Suppressor macrophage treated with lipopolysaccharide for 1 hour (primary cell): ENCODE data around the gene NAP1L1.
A peak's percentile ranks its signal among the peaks of the same experiment; 100 is the strongest.

Source experiments
- DNase-seq, 3 donors: peaks; one replicate each; pipeline ENCODE4 v3.0.0-alpha.2; 2020 to 2022

NAP1L1 gene

DNA sequence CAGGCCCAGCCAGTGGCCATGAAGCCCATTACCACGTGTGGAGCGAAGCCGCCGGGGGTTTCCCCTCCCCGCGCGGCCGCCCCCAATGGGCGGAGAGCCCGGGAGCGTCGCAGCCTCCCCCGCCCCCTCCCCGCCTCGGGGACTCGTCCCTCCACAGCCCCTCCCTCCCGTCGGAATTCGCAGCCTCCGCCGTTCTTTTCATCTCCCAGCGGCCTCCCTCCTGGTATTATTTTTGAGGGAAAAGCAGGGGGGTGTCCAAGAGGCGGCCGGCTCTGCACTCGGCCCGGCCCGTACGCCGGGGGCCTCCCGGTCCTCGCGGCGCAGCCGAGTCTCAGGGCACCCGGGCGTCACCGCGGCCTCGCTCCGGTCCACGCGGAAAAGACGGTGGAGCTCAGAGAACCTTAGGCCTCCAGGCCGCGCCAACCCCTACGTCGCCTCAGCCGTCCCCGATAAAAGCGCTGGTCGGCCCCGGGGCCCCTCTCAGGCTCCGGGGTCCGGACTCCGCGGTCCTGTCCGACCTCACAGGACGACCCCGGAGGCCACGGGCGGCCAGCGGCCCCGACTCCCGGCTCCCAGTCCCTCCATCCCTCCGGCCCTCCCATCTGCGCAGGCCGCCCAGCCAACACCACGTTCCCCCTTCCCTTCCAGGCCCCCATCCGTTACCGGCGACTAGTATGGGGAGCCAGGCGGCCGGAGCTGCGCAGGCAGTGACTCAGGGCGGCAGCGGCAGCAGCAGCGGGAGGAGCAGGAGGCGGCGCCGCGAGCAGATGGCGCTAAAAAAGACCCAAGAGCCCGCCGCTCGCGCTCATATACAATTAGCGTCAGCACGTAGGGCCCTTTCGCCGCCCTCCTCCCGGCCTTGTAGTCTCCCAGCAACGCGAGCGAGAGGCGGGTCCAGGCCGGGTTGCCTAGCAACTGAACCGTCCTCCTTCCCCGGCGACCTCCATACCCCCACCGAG is at the start of gene NAP1L1:
Gene NAP1L1 (minus strand): TSS at position 782 of the 959 bp plus-strand sequence. CDS start 10,466 bp downstream, outside the sequence.
- peak; percentile 97 to 98 (median 98) for DNase-seq

GRCh38 chr12:76127588-76127987 is 43.1 kb upstream of the NAP1L1 start:
- DNase-seq = no peak

GRCh38 chr12:76124456-76124855 is 40.0 kb upstream of the NAP1L1 start:
- no peak for DNase-seq

DNA sequence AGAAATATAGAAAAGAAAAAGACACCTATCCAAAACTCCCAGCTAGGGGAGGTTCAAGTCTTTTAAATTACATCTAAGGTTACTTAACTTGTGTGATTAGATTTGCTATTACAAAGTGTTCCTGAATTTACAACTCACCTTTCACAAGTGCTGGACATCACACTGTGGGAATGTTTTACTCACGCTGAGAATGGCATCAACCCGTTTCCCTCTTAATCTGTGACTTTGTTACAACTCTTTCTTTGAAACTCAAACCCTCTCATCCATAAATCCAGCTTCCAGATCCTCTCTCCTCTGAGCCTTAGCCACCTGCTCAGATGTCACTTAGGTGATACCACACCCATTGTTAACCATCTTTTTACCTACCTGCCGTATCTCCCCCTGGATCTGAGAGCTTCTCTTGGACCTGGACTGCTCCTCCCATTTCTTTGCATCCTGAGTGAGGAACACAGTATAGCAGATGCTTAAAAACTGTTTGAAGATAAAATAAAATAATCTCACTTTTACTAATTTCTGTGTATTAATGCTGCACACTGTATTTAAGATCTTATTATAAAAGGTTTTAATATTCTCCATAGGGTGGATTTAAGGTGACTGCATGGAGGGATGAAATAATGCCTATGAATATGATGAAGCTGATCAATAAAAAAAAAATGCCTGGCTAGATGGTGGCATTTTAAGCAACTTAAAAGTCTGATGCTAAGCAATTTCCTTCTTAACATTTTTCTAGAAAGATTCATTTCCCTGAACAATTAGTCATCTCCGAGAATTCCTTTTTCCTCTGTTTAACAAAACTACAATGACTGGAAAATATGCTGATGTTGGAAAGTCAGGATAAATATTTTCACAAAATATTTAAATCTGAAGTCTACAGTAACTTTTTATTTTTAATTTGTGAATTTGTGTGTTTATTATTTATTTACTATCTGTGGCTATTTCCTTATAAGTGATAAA is 39.1 kb upstream of the NAP1L1 start:
- no peak for DNase-seq

GRCh38 chr12:76119887-76120286 is 35.4 kb upstream of the NAP1L1 start:
- DNase-seq = no peak

DNA sequence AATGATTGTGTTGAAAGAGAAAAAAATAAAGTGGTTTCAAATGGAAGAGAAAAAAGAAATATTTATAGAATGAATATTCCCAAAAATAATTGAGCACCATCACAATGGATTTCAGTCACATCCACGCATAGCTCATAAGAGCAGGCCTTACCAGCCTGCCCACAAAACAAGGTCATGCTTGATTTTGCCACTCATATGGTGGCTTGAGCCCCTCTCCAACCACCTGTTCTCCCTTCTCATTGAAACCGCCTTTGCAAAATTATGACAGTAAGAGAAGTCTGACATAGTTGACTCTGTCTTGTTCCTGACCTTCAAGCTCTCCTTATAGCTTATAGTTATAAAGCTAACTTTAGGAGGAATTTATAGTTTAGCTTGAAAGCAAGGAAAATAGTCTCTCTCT is 33.3 kb upstream of the NAP1L1 start:
- no peak for DNase-seq

- DNase-seq = no peak
These were observed 32.7 kb upstream of the NAP1L1 start for GRCh38 chr12:76117067-76117691.

GRCh38 chr12:76113800-76114757 is 29.6 kb upstream of the NAP1L1 start:
- no peak for DNase-seq

GRCh38 chr12:76111209-76111749 is 26.8 kb upstream of the NAP1L1 start:
- DNase-seq = no peak

GRCh38 chr12:76109879-76110278 is 25.4 kb upstream of the NAP1L1 start:
- no peak for DNase-seq

DNA sequence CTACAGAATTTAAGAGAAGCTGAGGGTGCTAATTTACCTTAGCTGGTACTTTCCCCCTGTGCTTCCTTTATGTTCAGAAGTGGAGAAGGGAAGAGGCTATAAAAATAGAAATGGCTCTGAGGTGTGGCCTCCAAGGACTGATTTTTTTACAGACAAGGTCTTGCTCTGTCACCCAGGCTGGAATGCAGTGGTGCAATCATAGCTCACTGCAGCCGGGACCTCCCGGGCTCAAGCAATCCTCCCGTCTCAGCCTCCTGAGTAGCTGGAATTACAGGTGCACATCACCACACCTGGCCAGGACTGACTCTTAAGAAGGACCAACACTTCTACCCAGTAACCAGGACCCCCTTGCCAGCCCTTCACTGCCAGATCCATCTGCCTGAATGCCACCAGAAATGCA is 23.9 kb upstream of the NAP1L1 start:
- DNase-seq = no peak

GRCh38 chr12:76106631-76107030 is 22.1 kb upstream of the NAP1L1 start:
- no peak for DNase-seq

GRCh38 chr12:76103958-76104357 is 19.5 kb upstream of the NAP1L1 start:
- no peak for DNase-seq

- DNase-seq = no peak
These were observed 17.4 kb upstream of the NAP1L1 start for GRCh38 chr12:76101739-76102385.

GRCh38 chr12:76096079-76096646 is 11.7 kb upstream of the NAP1L1 start:
- no peak for DNase-seq

DNA sequence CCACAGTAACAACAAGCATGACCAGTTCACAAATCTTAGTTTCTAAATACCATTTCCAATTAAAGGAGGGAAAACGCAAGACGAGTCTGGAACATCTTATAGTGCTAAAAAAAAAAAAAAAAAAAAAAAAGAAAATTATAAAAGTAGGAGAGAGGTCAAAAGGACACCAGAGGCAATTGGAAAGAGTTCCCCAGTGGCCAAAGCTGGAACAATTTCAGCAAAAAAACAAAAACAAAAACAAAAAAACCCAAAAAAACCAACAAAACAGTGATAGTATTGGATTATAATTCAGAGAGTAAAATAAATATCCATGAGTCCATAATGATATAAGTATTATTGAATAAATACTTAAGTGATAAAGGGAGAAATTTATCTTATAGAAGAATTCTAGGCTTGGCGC is 10.3 kb upstream of the NAP1L1 start:
- DNase-seq = no peak

DNA sequence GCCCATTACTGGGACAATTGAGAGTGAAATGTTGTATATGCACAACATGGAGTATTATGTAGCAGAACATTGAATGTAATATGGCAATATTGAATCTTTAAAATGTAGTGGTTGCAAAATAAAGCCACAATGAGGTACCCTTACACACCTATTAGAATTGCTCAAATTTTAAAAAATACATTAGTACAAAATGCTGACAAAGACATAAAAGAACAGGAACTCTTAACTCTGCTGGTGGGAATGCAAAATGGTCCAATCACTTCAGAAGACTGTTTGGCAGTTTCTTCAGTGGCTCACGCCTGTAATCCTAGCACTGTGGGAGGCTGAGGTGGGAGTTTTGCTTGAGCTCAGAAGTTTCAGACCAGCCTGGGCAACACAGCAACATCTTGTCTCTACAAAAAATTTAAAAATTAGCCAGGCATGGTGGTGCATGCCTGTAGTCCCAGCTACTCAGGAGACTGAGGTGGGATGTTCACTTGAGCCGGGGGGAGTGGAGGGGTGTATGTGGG is 6.8 kb upstream of the NAP1L1 start:
- no peak for DNase-seq

GRCh38 chr12:76085520-76085868 is 1.0 kb upstream of the NAP1L1 start:
- peak; percentile 69 to 80 (median 74) for DNase-seq

GRCh38 chr12:76084863-76085519 is 506 bp upstream of the NAP1L1 start:
- DNase-seq = peak; percentile 72 to 91 (median 84)
